Activated T-cell treated with anti-CD3 and anti-CD28 coated beads, Interleukin-2, amount 50 U/mL, for 1 hour (primary cell): Measurements from ENCODE around the gene RBM47.
"Not testable (repeated sequence)": the region's sequence is repeated elsewhere in the genome, so short reads cannot be mapped to it uniquely, and the experiment has no call there.

ENCODE experiments used
- DNase-seq: peaks from one replicate; pipeline ENCODE4 v3.0.0-alpha.2; 2020

RBM47 gene

DNA sequence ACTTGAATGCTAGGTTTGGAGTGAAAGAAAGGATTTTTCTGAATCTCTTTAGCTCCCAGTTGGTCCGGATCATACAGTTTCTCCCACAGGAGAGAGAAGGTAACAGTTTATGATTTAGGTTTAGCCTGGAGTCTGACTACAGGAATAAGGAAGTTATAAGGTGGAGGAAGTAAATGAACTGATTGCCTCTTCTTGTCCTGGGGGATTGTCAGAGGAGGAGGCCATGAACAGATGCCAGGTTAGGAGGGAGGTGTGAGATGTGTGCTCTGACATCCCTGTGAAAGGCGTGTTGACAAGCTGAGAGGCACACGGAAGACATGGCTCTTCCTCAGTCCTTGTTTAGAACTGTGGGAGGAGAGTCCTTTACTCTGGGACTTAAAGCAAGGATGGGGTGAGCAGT is 230.1 kb downstream of the RBM47 start:
- DNase-seq = no peak

GRCh38 chr4:40395908-40396793 is 233.5 kb downstream of the RBM47 start:
- DNase-seq = no peak

- no peak for DNase-seq
Measured at GRCh38 chr4:40395166-40395900, 234.3 kb downstream of the RBM47 start.

GRCh38 chr4:40394236-40394635 is 235.4 kb downstream of the RBM47 start:
- no peak for DNase-seq

DNA sequence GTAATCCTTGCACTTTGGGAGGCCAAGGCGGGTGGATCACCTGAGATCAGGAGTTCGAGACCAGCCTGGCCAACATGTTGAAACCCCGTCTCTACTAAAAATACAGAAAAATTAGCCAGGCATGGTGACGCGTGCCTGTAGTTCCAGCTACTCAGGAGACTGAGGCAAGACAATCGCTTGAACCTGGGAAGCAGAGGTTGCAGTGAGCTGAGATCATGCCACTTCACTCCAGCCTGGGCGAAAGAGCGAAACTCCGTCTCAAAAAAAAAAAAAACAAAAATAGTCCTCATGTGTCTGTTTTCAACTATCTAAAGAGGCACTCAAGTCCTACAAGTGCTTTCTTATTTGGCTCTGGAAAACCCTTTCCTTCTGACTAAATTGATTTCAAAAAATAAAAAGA is 237.4 kb downstream of the RBM47 start:
- DNase-seq = not testable (repeated sequence)

DNA sequence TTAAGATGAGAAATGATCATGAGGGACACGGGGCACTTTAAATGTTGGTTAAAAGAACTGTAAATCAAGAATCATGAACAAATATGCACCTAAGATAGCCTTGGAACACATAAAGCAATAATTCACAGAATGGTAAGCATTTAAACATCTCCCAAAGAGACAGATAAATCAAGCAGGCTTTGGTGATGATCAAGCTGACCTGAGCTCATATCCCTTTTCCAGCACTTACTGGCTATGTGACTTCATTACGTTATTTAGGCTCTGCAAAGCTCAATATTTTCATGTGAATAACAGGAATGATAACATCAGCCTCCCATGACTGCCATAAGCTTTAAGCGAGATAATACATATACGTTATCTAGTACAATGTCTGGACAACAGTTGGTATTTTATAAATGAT is 239.7 kb downstream of the RBM47 start:
- no peak for DNase-seq

GRCh38 chr4:40388239-40388638 is 241.4 kb downstream of the RBM47 start:
- no peak for DNase-seq

GRCh38 chr4:40380647-40381046 is 249.0 kb downstream of the RBM47 start:
- DNase-seq = no peak

- DNase-seq = no peak
Measured at GRCh38 chr4:40379248-40379647, 250.4 kb downstream of the RBM47 start.

GRCh38 chr4:40378619-40379018 is 251.0 kb downstream of the RBM47 start:
- no peak for DNase-seq

GRCh38 chr4:40377512-40378365 is 251.9 kb downstream of the RBM47 start:
- DNase-seq = no peak

DNA sequence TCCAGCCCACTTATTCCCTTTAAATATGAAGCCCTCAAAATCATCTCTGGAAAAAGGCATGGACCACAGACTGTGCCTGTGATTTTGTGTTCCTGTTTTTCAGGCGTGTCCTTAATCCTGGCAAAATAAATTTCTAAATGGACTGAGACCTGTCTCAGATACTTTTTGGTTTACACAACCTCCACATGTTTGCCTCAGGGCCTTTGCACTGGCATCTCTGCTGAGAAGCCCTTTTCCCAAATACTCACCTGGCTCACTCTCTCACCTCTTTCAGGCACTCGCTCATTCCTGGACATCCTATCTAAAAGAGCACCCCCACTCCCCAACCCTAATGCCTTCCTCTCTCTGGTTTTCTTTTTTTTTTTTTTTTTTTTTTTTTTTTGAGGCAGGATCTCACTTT is 254.0 kb downstream of the RBM47 start:
- DNase-seq = no peak

GRCh38 chr4:40375095-40375494 is 254.6 kb downstream of the RBM47 start:
- DNase-seq = no peak

DNA sequence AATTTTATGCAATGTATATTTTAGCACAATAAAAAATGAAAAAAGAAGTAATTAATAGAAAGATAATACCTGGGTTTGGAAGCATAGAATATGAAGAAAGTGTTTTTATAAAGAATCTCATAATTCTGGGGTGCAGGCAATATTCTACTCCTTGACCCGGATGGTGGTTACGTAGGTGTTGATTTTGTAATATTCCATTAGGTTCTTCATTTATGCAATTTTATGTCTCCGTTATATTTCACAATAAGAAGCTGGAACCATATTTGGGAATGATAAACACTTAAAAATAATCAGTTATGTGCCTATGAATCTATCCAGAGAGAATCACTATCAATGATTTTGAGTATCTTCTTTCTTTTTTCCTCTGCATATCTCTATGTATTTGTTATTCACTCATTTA is 256.0 kb downstream of the RBM47 start:
- no peak for DNase-seq
